SH-SY5Y (cell line): ENCODE results near the gene CRIP2.

Experiments used
- GATA2 ChIP-seq: IDR thresholded peaks from 2 replicates; pipeline ENCODE4 v1.6.1; 2011; ENCODE audit warnings: mild to moderate bottlenecking, low read depth, low read length
- GATA3 ChIP-seq: IDR thresholded peaks from 2 replicates; pipeline ENCODE4 v1.6.1; 2011; ENCODE audit warnings: low read depth, mild to moderate bottlenecking, low read length, moderate library complexity

The CRIP2 gene

DNA sequence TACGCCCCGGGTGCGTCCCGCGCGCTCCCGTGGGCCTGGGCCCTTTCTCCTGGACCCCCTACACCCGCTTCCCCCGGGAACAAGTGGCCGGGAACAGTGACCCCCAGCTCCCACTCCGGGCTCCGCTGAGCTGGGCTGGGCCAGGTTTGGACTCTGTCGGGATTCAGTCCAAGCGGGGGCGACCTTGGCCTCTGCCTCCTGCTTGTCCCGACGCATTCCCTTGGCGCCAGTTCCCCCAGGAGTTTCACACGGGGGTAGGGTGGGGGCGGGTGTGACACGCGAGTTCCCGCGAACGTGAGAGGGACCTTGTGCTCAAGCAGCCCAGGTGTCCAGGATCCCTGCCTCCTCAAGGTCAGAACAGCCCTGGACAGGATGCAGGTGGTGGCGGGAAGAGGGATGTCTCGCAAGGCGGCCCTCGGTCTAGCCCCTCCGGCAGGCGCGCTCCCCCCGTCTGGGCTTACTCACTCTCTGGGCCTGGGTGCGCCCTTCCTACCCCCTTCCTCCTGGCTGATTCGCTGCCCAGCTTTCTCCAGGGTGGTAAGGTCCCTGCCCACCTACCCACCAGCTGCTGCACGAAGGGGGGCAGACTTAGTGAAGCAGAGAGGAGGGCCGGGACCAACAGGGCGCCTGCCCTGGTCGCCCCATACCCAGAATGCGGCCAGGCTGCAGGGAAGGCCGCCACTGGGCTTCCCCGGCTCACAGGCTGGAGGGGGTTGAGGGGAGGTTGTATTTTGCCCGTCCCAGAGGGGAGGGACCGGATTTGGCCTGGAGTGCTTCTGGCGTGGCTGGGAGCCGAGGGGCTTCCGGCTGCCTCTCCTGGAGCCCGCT is 862 bp downstream of the CRIP2 start:
- TF ChIP-seq GATA3: no peak
- TF ChIP-seq GATA2: no peak

DNA sequence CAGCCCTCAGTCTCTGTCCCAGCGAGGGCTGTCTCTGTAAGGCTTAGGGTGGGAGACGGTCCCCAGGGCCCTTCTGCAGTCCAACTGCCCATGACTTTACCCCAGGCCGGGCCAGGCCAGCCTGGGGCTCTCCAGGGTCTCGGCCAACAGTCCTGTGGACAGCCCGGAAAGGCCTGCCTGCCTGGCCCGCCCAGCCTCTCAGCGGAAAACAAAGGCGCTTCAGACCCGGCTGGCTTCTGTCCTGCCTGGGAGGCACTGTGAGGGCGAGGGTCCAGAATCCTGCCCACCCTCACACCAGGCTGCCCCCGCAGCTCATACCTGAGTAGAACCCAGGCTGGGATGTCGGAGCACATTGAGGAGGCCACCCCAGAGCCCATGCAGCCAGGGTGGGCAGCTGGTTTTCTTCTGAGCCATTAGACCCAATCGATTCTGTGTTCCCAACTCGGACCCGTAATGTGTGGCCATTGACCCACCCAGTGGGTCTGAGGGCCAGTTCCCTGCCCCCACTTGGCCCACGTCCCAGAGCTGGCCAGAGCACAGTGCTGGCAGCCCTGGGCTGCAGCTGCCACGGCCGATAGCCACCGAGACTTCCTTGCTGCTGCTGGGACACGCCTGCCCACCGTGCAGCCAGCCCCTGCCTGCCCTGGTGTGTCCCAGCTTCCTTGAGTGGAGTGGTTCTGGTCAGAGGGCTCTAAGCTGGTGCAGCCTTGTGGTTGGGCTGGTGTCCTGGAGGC is 1.6 kb downstream of the CRIP2 start:
- no peak for TF ChIP-seq GATA3
- TF ChIP-seq GATA2: no peak; the same call in 1 of the 2 replicates

DNA sequence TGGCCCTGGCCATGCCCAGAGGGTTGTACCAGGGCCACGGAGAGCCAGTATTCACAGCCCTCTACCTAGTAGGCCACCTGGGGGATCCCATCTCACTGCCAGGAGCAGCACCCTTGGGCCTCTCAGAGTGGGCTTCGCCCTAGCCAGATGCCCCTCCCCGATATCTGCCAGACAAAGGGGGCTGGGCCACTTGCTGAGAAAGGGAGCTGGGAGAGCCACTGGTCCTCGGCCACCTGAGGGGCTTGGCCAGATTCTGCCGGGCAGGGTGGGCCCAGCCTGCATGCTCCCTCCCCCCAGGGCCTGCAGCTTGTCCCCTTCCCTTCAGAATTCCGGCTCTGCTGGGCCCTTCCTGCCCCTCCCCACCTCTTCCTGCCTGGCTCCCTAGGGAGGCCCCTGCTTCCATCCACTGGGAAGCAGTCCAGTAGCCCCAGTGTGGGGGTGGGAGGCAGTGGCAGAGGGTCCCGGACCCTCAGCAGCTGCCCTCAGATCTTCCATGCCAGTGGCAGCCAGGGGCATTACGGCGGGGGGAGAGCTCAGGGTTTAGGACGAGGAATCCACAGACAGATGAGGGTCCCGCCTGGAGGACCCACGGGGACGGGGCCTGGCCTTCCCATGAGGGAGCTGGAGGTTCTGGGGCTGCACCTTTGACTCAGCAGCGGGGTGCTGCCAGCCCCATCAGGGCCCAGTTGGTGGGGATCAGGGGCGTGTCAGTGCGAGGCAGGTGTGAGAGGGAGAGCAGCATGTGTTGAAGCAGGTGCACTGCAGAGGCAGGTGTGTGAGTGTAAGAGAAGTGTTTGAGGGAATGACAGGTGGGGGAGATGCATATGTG is 2.4 kb downstream of the CRIP2 start:
- TF ChIP-seq GATA2: no peak; the same call in 1 of the 2 replicates
- TF ChIP-seq GATA3: no peak

DNA sequence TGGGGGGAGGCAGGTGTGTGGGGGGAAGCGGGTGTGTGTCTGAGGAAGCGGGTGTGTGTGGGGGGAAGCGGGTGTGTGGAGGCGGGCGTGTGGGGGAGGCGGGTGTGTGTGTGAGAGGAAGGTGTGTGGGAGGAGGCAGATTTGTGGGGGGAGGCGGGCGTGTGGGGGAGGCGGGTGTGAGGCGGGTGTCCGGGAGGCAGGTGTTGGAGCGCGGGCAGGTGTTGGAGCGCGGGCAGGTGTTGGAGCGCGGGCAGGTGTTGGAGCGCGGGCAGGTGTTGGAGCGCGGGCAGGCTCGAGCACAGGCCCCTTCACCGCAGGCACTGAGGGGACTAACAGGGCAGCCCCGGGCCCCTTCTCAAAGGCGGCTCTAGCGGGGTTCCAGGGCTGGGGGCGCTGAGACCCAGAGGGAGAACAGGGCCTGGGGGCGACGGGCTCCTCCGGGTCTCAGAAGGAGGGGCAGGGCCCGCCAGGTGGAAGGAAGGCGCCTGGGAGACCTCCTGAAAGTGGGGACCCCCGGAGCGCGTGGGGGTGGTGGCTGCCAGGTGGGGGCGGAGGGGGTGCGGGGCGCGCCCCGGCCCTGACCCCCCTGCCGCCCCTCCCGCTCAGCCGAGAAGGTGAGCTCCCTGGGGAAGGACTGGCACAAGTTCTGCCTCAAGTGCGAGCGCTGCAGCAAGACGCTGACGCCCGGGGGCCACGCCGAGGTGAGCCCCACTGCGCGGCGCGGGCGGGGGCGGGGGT is 3.2 kb downstream of the CRIP2 start:
- TF ChIP-seq GATA2: no peak

DNA sequence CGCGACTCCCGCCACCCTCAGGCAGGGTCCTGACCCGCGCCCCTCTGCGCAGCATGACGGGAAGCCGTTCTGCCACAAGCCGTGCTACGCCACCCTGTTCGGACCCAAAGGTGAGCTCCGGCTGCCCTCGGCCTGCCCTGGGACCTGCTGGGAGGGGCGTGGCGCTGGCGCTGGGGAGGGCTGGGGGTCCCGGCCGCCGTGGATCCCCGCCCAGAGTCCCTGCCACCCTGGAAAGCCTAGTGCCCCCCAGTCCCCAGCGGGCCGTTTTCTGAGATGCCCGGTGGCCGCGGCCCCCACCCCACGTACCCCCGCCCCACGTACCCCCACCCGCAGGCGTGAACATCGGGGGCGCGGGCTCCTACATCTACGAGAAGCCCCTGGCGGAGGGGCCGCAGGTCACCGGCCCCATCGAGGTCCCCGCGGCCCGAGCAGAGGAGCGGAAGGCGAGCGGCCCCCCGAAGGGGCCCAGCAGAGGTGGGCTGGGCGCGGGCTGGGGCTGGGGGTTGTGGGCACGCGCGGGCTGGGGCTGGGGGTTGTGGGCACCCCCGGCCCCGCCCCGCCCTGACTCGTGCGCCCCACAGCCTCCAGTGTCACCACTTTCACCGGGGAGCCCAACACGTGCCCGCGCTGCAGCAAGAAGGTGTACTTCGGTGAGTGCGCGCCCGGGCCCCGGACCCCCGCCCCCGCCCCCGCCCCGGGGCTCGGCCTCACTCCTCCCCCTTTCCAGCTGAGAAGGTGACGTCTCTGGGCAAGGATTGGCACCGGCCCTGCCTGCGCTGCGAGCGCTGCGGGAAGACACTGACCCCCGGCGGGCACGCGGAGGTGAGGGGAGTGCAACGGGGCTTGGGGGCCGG is 4.0 kb downstream of the CRIP2 start:
- TF ChIP-seq GATA2 (no peak), GATA3 (no peak)

DNA sequence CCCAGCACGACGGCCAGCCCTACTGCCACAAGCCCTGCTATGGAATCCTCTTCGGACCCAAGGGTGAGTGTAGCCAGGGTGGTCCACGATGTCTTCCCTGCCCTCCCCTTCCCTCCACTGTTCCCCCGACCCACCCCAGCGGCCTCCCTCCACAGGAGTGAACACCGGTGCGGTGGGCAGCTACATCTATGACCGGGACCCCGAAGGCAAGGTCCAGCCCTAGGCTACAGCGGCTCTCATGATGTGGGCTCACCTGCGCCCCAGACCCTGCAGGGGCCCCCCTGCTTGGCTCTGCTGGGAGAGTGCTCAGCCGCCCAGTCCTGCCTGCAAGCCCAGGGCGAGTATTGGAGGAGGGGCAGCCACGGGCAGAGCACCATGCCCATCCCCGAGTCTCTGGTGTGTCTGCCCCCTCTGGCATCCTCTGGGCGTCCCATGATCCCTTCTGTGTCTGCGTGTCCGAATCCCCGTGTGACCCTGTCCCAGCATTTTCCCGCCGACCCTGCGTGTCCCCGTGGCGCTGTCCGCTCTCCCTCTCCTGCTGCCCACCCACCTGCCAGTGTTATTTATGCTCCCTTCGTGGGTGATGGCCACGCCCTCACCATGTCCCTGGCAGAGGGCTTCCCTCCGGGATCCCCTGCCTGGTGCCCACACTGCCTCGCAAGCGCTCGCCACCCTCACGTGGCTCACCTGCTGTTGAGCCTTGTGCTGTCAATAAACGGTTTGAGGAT is 5.0 kb downstream of the CRIP2 start:
- TF ChIP-seq GATA2 (no peak), GATA3 (no peak)

DNA sequence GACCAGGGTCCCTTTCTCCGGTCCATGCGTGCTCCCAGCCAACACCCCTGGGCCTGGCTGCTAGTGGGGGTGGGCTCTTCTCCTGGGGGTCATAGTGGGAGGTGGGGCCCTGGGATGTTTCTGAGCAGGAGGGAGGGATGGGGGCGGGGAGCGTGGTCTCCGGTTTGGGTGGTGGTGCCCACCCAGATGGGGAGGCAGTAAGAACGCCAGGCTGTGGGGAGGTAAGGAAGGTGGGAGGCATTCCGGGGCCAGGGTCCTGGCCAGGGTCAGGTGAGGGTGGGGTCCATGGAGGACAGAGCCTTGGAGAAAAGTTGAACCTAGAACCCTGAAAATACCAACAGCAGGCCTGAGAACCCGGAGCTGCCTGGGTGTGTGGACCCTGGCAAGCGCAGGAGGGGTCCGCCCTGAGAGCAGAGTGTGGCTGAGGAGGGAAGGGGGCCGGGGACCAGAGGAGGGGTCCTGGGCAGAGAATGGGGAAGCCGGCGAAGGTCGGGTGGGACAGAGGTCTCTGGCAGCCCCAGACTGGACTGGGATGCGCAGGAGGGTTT is 5.7 kb downstream of the CRIP2 start:
- no peak for TF ChIP-seq GATA3
- TF ChIP-seq GATA2: no peak

DNA sequence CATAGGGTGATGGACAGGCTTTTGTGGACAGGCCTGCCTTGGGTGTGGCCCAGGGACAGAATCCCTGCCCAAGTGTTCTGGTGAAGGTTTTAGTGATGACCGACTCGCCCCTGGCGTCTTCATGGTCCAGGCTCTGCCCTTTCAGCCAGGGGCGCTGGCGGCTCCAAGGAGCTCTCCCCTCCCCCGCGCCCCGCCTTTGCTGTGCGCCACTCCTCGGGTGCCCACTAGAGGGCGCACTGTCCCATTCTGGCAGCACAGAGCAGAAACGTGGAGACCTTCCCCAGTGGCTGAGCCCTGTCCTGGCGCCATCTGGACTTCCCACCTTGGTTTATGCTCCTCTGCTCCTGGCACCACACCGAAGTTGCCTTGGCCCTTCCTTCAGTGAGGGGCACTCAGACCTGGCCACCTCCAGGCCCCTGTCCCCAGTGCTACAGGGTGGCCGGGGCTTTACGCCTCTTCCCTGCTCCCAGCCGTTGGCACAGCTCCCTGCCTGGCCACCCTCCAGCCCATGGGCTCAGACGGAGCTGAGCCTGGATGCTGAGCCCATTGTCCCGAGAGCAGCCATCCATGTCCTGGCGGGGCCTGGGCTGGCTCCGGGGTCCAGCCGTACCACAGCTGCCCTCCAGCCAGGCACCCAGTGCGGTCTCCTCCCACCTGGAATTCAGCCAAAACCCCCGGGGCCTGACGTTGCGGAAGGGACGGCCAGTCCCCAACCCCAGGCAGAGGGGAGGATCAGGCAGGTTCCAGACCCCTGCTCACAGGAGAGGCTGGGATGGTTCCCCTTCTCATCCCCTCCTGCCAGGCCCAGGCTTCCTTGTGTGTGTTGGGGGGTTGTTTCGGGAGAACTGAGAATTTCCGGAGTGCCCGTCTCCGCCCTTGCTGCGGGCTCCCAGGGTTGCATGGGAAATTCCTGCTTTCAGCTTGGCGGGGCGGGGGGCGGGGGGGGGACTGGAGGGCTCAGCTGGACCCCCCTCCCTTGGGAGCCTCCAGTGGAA is 6.5 kb downstream of the CRIP2 start:
- TF ChIP-seq GATA2 (no peak), GATA3 (no peak)

DNA sequence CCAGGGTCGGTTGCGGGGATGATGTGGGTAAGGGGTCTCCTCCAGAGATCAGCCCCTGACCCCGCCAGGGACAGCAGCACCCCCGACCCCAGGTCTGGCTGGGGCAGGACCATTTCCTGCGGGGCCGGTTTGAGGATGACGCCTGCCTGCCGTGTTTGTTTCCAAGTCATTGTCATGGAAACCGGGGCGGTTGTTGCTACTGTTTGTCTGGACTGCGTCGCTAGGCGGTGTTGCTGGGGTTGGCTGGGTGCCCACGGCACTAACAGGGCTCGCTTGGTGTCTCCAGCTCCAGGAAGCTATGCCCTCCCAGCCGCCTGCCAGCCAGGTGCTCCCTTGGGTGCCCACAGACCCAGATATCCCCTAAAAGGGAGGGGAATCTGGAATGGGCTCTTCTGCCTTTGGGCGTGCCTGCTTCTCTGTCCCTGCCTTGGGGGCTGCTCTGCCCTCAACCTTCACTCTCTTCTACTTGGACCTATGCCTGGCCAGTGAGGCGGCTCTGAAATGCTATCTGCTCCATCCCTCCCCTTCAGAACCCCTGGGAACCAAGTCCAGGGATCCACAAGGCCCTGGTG is 7.4 kb downstream of the CRIP2 start:
- no peak for TF ChIP-seq GATA2
- TF ChIP-seq GATA3: no peak

DNA sequence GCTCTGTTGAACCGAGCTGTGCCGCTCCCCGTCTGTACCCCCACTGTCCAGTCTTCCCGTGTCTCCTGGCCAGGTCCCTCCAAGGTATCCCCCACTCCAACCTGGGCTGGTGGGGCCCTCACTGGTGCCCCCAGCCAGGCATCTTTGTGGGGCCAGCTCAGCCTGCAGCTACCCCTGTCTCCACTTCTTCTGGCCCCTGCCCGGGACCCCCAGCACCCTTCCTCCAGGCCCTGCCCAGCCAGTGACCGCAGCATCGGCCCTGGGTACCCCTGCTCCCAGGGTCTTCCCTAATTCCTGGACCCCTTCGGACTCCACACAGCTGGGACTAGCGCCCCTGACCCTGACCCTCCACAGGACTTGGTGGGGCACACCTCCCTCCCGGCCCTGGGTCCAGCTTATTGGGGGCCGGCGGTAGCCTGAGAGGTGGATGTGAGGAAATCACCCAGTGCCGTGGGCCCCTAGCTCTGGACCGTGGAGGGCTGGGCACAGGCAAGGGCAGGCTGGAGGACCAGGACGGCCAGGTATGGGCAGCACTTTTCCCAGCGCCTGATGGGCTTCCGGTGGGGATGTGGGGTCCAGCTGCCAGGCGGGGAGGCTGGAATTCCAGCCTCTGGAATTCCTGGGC is 8.0 kb downstream of the CRIP2 start:
- no peak for TF ChIP-seq GATA3
- no peak for TF ChIP-seq GATA2
